ENCODE measurements around the gene POC1A. TPM values are rescaled to one million over a fixed set of nuclear protein-coding genes. Genes with fewer than 3 reads are reported as not detected.

The POC1A gene
- total and polyA plus RNA-seq, 2 of the 8 experiments (the other 6 are each of a cell fraction or from before 2014, with no cell fraction given) = 35.7 to 39.2 TPM

GRCh38 chr3:52029535-52029934 lies 124.7 kb downstream of the POC1A start:
- H3K4me2 ChIP-seq (ENCODE audit: insufficient read depth in 1 of 2, low read depth in 2 of 2, low read length in 2 of 2) = no peak overlapping the region
- H3K36me3 ChIP-seq (ENCODE audit: control insufficient read depth in 2 of 4, insufficient read depth in 4 of 4, low read length in 3 of 4) = no peaks in the 10 kb centered on the region
- ChIA-PET CTCF (ENCODE audit: partially characterized antibody) (interaction anchor here (0.6 to 9.4 kb wide), 10 partner anchors 10 to 359 kb away, joined by 3 to 124 read pairs (median 8); no protein-coding TSS in a partner anchor), POLR2A (ENCODE audit: partially characterized antibody) (interaction anchor here (0.7 to 0.8 kb wide), 2 partner anchors 14 to 16 kb away, joined by 3 read pairs; no protein-coding TSS in a partner anchor)
- no peaks in the 10 kb centered on the region for H3K79me2 ChIP-seq (ENCODE audit: control insufficient read depth in 1 of 2, insufficient read depth in 2 of 2, low read length in 2 of 2)
- DNase-seq (ENCODE audit: low read depth in 1 of 2, low spot score in 2 of 2) (no peak), FAIRE-seq (no peak)
- no peak overlapping the region for H3K9ac ChIP-seq (replicated peaks in 1 of 4; ENCODE audit: extremely low read depth in 1 of 4, low read depth in 3 of 4, low read length in 3 of 4)
- H3K14ac ChIP-seq (ENCODE audit: insufficient read length) = no peak overlapping the region
- no peaks in the 10 kb centered on the region for H3K79me1 ChIP-seq (ENCODE audit: low read depth, low read length)
- no peak overlapping the region for H2BK20ac ChIP-seq (ENCODE audit: low read length)
- no peaks in the 10 kb centered on the region for H4K20me1 ChIP-seq (replicated peaks in 1 of 2; ENCODE audit: control insufficient read depth in 1 of 2, insufficient read depth in 2 of 2, low read length in 2 of 2)
- no peak overlapping the region for H2BK15ac ChIP-seq (ENCODE audit: low read length)
- H4K8ac ChIP-seq (ENCODE audit: extremely low read depth, insufficient read depth, low read length) = no peak overlapping the region
- no peak overlapping the region for H3K23ac ChIP-seq (ENCODE audit: insufficient read length)
- H3K56ac ChIP-seq (replicated peaks; ENCODE audit: insufficient read length, low read depth, low read length) = no peak overlapping the region
- peaks cover 0 to 2% (median 0%) of the 10 kb centered on the region in 4 experiments; a peak in 2 of 7 replicates for H3K4me1 ChIP-seq (replicated peaks in 1 of 4; ENCODE audit: control insufficient read depth in 3 of 4, insufficient read depth in 4 of 4, low read length in 3 of 4)
- no peak overlapping the region for H2BK120ac ChIP-seq (replicated peaks; ENCODE audit: low read depth, low read length)
- no peak overlapping the region for H2AFZ ChIP-seq (ENCODE audit: low read length)
- H3K4ac ChIP-seq (replicated peaks; ENCODE audit: insufficient read length, low read depth, low read length) = no peak overlapping the region
- WGBS, 2 experiments (ENCODE audit: extremely low coverage in 1 of 2, insufficient coverage in 1 of 2, insufficient read length in 1 of 2, insufficient replicate concordance in 2 of 2, low coverage in 1 of 2, low lambda C conversion rate in 2 of 2, missing lambda C conversion rate in 1 of 2) = 88% methylated on average over 10 of the region's 10 CpGs; no CpG with 5 or more reads in 1 of the 2 experiments
- no peak overlapping the region for H2BK5ac ChIP-seq (ENCODE audit: low read depth, low read length)
- H3K4me3 ChIP-seq (ENCODE audit: extremely low read depth in 1 of 4, insufficient read depth in 2 of 4, low read depth in 3 of 4, low read length in 4 of 4) = no peak overlapping the region
- no peaks in the 10 kb centered on the region for H3K9me3 ChIP-seq (ENCODE audit: insufficient read depth in 2 of 2, low read depth in 1 of 2, low read length in 1 of 2)
- no peak overlapping the region for H2BK12ac ChIP-seq (ENCODE audit: low read depth, low read length)
- H3K18ac ChIP-seq (ENCODE audit: extremely low read depth, low read length) = no peak overlapping the region
- no peak overlapping the region for H3K27ac ChIP-seq (ENCODE audit: low read depth, low read length)
- H3K23me2 ChIP-seq (ENCODE audit: low read depth, low read length) = no peaks in the 10 kb centered on the region
- H3K27me3 ChIP-seq (replicated peaks in 1 of 4; ENCODE audit: control insufficient read depth in 3 of 4, extremely low read depth in 1 of 4, insufficient read depth in 3 of 4, low read length in 3 of 4) = no peaks in the 10 kb centered on the region
- H2AK5ac ChIP-seq (ENCODE audit: low read depth, low read length) = no peak overlapping the region
- H4K5ac ChIP-seq (ENCODE audit: insufficient read length, low read depth, low read length) = no peak overlapping the region
- no peak overlapping the region for H4K91ac ChIP-seq (replicated peaks; ENCODE audit: insufficient read length, low read length)
- TF ChIP-seq TAF7 (optimal IDR thresholded peaks at IDR 0.05; ENCODE audit: borderline replicate concordance, low read depth, low read length) (no peak), TEAD4 (IDR thresholded peaks at IDR 0.05; ENCODE audit: low read depth, low read length) (no peak), RAD21 (IDR thresholded peaks at IDR 0.05 in 1 of 2, conservative IDR thresholded peaks at IDR 0.05 in 1 of 2; ENCODE audit: low read depth in 2 of 2, low read length in 2 of 2) (no peak), CBX5 (IDR thresholded peaks at IDR 0.05; ENCODE audit: low read depth, low read length) (no peak), USF2 (IDR thresholded peaks at IDR 0.05; ENCODE audit: low read length) (no peak), CTCF (IDR thresholded peaks at IDR 0.05; ENCODE audit: control extremely low read depth in 1 of 3, insufficient read depth in 1 of 3, low read depth in 1 of 3, low read length in 3 of 3) (no peak), RXRA (IDR thresholded peaks at IDR 0.05; ENCODE audit: insufficient read depth, low read depth, low read length) (no peak), MAX (IDR thresholded peaks at IDR 0.05) (no peak), EGR1 (IDR thresholded peaks at IDR 0.05; ENCODE audit: borderline replicate concordance, low read depth, low read length) (no peak)

Measured in H1 (cell line).